Mucosa of rectum (tissue), 2 donors: ENCODE data around the gene CCSAP.
A peak's percentile ranks its signal among the peaks of the same experiment; 100 is the strongest.

Experiments used
- H3K27ac ChIP-seq, 2 donors: one replicate each; pipeline ENCODE4 v1.7.0; 2013; ENCODE audit warnings: inconsistent platforms in 2 of 2, low read depth in 2 of 2, low read length in 2 of 2
- H3K27me3 ChIP-seq, 2 donors: one replicate each; pipeline ENCODE4 v1.7.0; 2013; ENCODE audit warnings: low read length in 2 of 2; ENCODE audit not compliant: control insufficient read depth in 2 of 2, insufficient read depth in 2 of 2
- H3K36me3 ChIP-seq, 2 donors: one replicate each; pipeline ENCODE4 v1.7.0; 2013; ENCODE audit warnings: low read length in 2 of 2; ENCODE audit not compliant: control insufficient read depth in 2 of 2, insufficient read depth in 2 of 2
- H3K4me1 ChIP-seq, 2 donors: one replicate each; pipeline ENCODE4 v1.7.0; 2013; ENCODE audit warnings: low read length in 2 of 2, mild to moderate bottlenecking in 1 of 2; ENCODE audit not compliant: control insufficient read depth in 2 of 2, insufficient read depth in 2 of 2
- H3K4me3 ChIP-seq, 2 donors: one replicate each; pipeline ENCODE4 v1.7.0; 2013; ENCODE audit warnings: low read length in 2 of 2
- H3K9ac ChIP-seq, 2 donors: one replicate each; pipeline ENCODE4 v1.7.0; 2013; ENCODE audit warnings: low read length in 2 of 2, low read depth in 1 of 2, mild to moderate bottlenecking in 1 of 2
- H3K9me3 ChIP-seq, 2 donors: one replicate each; pipeline ENCODE4 v1.7.0; 2013; ENCODE audit warnings: low read length in 2 of 2; ENCODE audit not compliant: control insufficient read depth in 2 of 2
- donor health status: healthy.
- donor health status: Normal muscosa, but diverticular disease.

The CCSAP gene

DNA sequence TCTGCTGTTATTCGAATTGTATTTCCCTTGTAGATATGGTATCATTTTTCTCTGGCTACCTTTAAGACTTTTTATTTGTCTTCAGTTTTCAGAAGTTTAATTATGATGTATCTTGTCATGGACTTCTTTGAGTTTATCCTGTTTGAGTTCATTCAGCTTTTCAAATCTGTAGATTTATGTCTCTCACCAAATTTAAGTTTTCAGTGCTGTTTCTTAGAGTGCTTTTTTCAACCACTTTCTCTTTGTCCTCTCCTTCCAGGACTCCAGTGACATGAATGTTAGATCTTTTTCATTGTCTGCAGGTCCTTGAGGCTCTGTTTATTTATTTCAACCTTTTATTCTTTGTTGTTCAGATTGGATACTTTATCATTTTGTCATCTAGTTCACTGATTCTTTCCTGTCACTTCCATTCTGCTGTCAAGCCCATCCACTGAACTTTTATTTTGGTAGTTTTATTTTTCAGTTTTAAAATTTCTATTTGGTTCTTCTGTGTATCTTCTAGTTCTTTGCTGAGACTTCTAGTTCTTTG is 60.5 kb downstream of the CCSAP start:
- Histone ChIP-seq H3K9ac (no peak overlapping the region), H3K36me3 (peaks cover 0 to 4% of the 10 kb centered on the region in 2 donors), H3K4me1 (peaks cover 4 to 33% of the 10 kb centered on the region in 2 donors), H3K4me3 (no peak overlapping the region), H3K27me3 (no peaks in the 10 kb centered on the region), H3K27ac (no peak overlapping the region), H3K9me3 (no peaks in the 10 kb centered on the region)

DNA sequence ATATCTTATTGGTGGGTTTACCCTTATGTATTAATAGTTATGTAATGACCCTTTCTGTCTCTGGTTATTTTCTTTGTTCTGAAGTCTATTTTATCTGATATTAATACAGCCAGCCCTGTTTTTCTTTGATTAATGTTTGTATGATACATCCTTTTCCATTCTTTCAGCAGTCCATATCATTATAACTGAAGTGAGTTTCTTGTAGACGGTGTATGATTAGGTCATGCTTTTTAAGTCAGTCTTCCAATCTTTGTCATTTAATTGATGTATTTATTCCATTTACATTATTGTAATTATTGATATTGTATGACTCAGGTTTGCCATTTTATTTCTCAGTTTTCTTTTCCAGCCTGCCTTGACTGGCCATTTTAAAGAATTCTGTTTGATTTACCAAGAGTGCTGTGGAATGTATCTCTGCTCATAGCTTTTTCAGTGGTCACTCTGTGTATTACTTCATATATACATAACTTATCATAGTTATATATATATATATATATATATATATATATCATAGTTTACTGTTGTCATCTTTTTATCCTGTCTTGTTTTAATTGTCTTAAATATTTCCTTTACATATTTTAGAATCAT is 61.4 kb downstream of the CCSAP start:
- Histone ChIP-seq H3K9me3 (no peaks in the 10 kb centered on the region), H3K27me3 (no peaks in the 10 kb centered on the region), H3K4me1 (peaks cover 4 to 36% of the 10 kb centered on the region in 2 donors), H3K36me3 (peaks cover 0 to 7% of the 10 kb centered on the region in 2 donors), H3K9ac (no peak overlapping the region), H3K27ac (peak overlapping the region; percentile 6 to 54), H3K4me3 (no peak overlapping the region)

DNA sequence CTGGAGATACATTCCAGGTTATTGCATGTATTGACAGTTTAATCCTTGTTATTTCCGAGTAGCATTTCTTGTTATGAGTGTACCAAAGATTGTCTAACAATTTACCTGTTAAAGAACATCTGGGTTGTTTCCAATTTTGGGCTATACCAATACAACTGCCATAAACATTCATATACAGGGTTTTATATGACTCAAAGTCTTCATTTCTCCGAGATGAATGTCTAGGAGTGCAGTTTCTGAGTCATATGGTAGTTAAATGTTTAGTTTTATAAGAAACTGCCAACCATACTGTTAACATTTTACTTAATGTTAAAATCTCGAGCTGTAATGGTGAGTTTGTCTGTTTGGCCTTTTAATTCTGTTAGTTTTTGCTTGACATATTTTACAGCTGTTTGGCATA is 61.9 kb downstream of the CCSAP start:
- peaks cover 4 to 36% of the 10 kb centered on the region in 2 donors for H3K4me1 ChIP-seq
- H3K9me3 ChIP-seq, result no peaks in the 10 kb centered on the region
- H3K4me3 ChIP-seq, result peak overlapping the region in 1 of 2 donors; percentile 0
- H3K27me3 ChIP-seq, result no peaks in the 10 kb centered on the region
- peak overlapping the region; percentile 6 to 54 for H3K27ac ChIP-seq
- no peak overlapping the region for H3K9ac ChIP-seq
- H3K36me3 ChIP-seq, result peaks cover 0 to 7% of the 10 kb centered on the region in 2 donors

DNA sequence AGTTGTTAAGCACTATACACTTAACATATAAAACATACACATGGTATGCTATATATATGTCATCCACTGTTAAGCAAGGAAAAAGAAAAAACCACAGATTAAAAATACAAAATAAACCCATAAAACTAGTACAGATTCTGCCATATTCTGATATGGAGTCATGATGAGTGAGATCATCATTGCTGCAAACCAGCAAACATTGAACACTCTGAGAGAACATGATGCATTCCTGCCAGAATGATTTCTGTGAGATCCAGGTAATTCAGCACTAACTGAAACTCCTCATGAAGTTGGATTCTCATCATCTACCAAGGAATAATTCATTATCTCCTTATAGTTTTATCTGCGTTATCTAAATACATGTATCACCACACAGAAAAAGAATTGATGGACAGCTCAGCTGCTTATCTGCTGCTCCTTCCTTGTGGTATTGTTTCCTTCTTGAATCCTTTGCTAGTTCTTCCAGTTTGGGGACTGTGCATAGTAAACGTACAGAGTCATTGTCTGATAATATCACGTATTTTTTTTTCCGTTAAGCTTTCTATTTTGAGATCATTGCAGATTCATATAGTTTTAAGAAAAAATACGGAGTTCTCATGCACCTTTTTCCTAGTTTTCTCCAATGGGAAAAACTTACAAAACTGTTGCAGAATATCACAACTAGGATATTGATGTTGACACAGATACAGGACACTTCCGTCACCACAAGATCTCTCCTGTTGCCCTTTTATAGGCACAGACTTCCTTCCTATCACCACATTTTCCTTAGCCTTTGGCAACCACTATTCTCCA is 62.6 kb downstream of the CCSAP start:
- Histone ChIP-seq H3K9me3 (no peaks in the 10 kb centered on the region), H3K27me3 (no peaks in the 10 kb centered on the region), H3K4me3 (peak overlapping the region; percentile 0 to 26), H3K36me3 (peaks cover 0 to 7% of the 10 kb centered on the region in 2 donors), H3K9ac (no peak overlapping the region), H3K4me1 (peaks cover 4 to 36% of the 10 kb centered on the region in 2 donors), H3K27ac (peak overlapping the region in 1 of 2 donors; percentile 54)

DNA sequence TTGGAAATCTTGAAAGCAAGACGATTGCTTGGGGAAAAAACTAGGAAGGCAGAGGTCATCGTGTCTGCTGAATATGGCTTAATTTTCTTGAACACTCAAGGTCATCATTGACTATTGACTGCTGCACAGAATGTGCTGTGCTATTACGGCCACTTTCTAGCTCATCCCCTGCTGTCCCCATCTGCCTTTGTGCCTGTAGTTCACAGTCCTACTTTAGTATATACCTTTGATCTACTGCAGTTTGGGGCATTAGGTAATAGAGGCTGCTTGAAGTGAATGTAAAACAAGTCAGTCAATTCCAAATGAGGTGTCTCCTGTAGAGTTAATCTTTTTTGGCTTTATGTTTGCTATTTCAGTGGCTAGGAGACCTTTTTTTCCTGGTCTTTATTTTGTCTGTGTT is 63.6 kb downstream of the CCSAP start:
- Histone ChIP-seq H3K9ac (no peak overlapping the region), H3K27ac (no peak overlapping the region), H3K27me3 (no peaks in the 10 kb centered on the region), H3K36me3 (peaks cover 0 to 7% of the 10 kb centered on the region in 2 donors), H3K4me1 (peaks cover 8 to 46% of the 10 kb centered on the region in 2 donors), H3K4me3 (no peak overlapping the region), H3K9me3 (no peaks in the 10 kb centered on the region)

DNA sequence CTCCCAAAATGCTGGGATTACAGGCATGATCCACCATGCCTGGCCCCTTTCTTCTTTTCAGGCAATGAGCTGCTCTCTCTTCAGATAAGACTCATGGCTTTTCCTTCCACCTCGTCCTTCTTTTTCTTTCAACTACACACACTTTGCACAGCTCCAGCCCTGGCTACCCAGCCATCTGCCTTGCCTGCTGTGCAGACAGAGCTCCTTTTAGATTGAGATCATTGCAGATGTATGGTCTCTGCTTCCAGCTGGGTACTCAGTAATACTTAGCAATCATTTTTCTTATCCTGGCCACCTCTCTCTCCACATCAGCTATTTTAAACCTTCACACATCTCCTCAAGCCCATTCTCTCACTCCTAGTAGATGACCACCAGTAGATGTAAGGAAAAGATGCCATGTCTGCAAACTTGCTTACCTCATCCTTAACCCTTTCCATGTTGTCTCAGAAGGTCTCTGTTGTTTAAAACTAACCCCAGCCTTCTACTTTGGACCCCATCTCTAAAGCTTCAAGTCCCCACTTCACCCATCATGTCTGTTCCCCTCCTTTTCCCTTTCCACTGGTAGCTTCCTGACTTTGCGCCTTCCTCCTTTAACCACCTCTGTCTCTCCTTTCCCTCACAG is 64.6 kb downstream of the CCSAP start:
- peaks cover 14 to 55% of the 10 kb centered on the region in 2 donors for H3K4me1 ChIP-seq
- no peak overlapping the region for H3K4me3 ChIP-seq
- H3K27ac ChIP-seq, result no peak overlapping the region
- no peak overlapping the region for H3K9ac ChIP-seq
- H3K36me3 ChIP-seq, result peaks cover 0 to 7% of the 10 kb centered on the region in 2 donors
- H3K27me3 ChIP-seq, result no peaks in the 10 kb centered on the region
- no peaks in the 10 kb centered on the region for H3K9me3 ChIP-seq

DNA sequence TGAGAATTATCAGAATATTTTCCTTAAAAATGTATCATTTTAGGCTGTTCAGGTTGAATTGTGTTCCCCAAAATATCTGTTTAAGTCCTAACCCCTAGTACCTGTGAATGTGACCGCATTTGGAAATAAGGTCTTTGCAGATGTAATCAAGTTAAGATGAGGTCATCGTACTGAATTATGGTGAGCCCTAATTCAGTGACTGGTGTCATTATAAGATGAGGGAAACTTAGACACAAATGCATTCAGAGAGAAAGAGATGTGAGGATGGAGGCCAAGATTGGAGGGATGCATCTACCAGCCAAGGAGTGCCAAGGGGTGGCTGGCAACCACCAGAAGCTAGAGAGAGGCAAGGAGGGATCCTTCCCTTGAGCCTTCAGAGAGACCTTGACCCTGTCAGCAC is 67.8 kb downstream of the CCSAP start:
- Histone ChIP-seq H3K4me1 (peaks cover 32 to 58% of the 10 kb centered on the region in 2 donors), H3K9ac (no peak overlapping the region), H3K27ac (no peak overlapping the region), H3K4me3 (no peak overlapping the region), H3K27me3 (no peaks in the 10 kb centered on the region), H3K9me3 (no peaks in the 10 kb centered on the region), H3K36me3 (peaks cover 0 to 7% of the 10 kb centered on the region in 2 donors)

DNA sequence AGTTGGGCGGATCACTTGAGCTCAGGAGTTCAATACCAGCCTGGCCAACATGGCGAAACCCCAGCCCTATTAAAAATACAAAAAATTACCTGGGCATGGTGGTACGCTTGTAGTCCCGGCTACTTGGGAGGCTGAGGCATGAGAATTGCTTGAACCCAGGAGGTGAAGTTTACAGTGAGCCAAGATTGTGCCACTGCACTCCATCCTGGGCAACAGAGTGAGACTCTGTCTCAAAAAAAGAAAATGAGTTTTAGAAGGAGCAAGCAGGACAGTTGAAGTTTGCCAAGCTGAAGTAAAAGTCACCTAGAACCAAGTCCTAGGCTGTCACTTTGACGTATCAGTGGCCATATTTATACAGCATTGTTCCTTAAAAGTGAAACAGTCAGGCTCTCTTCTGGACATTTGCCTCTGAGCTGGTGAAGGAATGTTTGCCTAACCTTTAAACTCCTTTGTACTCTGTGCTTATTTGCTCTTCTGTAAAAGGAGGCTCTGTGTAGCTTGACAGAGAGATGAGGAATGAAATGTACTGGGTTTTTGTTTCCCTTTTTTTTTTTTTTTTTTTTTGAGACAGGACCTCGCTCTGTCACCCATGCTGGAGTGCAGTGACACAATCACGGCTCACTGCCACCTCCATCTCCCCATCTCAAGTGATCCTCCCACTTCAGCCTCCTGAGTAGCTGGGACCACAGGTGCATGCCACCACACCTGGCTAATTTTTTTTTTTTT is 69.2 kb downstream of the CCSAP start:
- H3K9me3 ChIP-seq, result no peaks in the 10 kb centered on the region
- H3K4me1 ChIP-seq, result peaks cover 32 to 45% of the 10 kb centered on the region in 2 donors
- peak overlapping the region in 1 of 2 donors; percentile 5 for H3K9ac ChIP-seq
- H3K27me3 ChIP-seq, result no peaks in the 10 kb centered on the region
- peak overlapping the region; percentile 62 to 76 for H3K27ac ChIP-seq
- H3K4me3 ChIP-seq, result peak overlapping the region; percentile 2 to 42
- peaks cover 0 to 7% of the 10 kb centered on the region in 2 donors for H3K36me3 ChIP-seq

DNA sequence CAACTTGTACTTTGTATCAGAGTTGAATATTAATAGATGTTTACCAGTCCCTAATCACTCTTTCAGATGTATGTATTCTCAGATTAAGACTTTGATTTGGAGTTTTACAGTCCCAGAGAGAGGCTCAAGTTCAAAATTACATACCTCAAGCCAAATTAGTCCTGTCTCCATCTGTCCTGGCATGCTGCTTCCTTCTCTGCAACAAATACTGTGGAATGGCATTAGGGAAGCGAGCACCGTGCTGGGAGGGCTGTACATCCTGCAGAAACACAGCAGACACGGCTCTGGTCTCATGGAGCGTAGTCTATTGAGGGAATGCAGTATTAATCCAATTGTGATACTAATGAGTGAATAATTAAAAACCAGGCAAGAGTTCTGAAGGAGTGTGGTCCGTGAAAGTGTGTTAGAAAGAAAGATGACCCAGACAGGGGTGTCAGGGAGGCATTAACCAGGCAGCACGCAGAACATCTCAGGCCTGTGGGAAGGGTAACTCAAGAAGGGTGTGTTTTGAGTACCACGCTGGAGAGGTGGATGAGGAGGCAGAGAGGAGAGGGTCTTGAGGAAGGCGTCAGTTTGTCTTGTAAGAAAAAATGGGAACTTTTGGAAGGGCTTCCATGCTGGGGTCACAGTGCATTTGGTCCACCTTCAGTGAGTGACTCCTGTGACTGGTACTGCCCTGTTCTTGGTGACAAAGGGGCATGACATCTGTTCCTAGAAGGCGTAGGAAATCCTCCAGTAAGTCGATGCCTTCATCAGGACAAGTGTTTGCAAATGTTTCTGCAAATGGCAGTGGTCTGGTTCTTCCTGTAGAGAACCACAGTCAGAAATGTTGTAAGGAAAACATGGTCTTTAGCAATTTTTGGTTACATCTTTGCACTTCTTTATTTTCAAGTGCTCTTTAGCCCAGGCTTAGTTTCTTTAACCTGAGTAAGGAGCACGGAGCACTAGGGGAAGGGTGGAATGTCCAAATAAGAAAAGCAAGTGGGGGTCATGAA is 70.4 kb downstream of the CCSAP start:
- Histone ChIP-seq H3K4me3 (peak overlapping the region; percentile 81 to 95), H3K9me3 (no peaks in the 10 kb centered on the region), H3K4me1 (peaks cover 32 to 44% of the 10 kb centered on the region in 2 donors), H3K27ac (peak overlapping the region; percentile 86 to 87), H3K9ac (peak overlapping the region; percentile 68 to 79), H3K27me3 (no peaks in the 10 kb centered on the region), H3K36me3 (peaks cover 0 to 4% of the 10 kb centered on the region in 2 donors)
